ENCODE measurements around the gene ACTR10.
A peak's percentile ranks its signal among the peaks of the same experiment; 100 is the strongest.

DNA sequence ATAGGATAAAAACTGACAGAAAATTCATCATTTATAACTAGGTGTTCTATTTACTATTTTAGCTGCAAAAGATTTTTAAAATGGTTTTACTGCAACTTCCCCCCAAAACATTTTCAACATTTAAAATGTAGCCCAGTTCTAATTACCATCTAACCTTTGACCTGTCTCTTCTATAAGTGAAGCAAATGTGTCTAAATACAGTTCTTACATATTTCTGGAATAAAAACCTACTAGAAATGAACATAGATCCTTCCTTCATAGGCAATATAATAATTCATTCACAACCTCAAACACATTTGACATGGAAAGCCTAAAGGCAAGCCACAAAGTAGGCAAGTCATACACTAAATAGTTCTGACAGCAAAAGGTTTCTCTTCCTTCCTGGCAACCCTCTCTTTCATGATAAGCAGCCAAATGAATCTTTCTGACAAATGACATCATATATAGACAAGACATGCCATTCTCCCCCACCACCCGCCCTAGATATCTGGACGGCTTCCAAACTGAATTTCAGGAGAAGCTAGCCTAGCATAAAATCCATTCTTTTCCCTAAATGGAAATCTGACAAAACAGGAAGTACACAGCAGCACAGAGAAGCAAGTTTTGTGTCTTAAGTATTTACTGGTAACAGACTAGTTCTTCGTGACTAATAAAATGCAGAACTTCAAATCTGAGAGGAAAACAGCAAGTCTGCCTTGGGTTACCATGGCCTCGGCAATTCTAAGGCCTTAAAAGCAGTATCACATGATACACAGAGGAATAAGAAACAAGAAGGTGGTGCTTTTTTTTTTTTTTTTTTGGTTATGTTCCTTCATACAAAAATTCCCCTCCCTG, 81.2 kb downstream of the ACTR10 start:
- TF ChIP-seq YY1 (tag by site-specific recombination; IDR thresholded peaks at IDR 0.05) (no peak), ZNF549 (tag by site-specific recombination; IDR thresholded peaks at IDR 0.05) (no peak), ZNF571 (tag by site-specific recombination; IDR thresholded peaks at IDR 0.05) (no peak), ZXDB (tag by site-specific recombination; IDR thresholded peaks at IDR 0.05) (no peak), KLF16 (tag by site-specific recombination; IDR thresholded peaks at IDR 0.05) (no peak), ZBTB21 (tag by site-specific recombination; IDR thresholded peaks at IDR 0.05) (peak; percentile 88), SCRT1 (tag by site-specific recombination; IDR thresholded peaks at IDR 0.05; ENCODE audit: borderline replicate concordance) (no peak), ZNF248 (tag by site-specific recombination; IDR thresholded peaks at IDR 0.05) (no peak), ZNF670 (tag by site-specific recombination; IDR thresholded peaks at IDR 0.05; ENCODE audit: low read depth) (no peak)
- TF ChIP-seq, protein P1, sequence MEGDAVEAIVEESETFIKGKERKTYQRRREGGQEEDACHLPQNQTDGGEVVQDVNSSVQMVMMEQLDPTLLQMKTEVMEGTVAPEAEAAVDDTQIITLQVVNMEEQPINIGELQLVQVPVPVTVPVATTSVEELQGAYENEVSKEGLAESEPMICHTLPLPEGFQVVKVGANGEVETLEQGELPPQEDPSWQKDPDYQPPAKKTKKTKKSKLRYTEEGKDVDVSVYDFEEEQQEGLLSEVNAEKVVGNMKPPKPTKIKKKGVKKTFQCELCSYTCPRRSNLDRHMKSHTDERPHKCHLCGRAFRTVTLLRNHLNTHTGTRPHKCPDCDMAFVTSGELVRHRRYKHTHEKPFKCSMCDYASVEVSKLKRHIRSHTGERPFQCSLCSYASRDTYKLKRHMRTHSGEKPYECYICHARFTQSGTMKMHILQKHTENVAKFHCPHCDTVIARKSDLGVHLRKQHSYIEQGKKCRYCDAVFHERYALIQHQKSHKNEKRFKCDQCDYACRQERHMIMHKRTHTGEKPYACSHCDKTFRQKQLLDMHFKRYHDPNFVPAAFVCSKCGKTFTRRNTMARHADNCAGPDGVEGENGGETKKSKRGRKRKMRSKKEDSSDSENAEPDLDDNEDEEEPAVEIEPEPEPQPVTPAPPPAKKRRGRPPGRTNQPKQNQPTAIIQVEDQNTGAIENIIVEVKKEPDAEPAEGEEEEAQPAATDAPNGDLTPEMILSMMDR (tag by site-specific recombination; IDR thresholded peaks at IDR 0.05): no peak
